ENCODE data around the gene ILDR2. TPM values are rescaled to one million over a fixed set of nuclear protein-coding genes. Genes with fewer than 3 reads are reported as not detected.

Gene ILDR2
- total RNA-seq, 1 experiment from 2014 or later, result 0.42 TPM

GRCh38 chr1:166911624-166912023, 63.7 kb downstream of the ILDR2 start:
- Mint-ChIP-seq H3K4me3 (ENCODE audit: unreplicated experiment) (no peak overlapping the region), H3K36me3 (ENCODE audit: insufficient read depth, unreplicated experiment) (peaks cover 6% of the 10 kb centered on the region), H3K27me3 (ENCODE audit: insufficient read depth, unreplicated experiment) (no peaks in the 10 kb centered on the region), H3K9me3 (ENCODE audit: unreplicated experiment) (no peaks in the 10 kb centered on the region), H3K27ac (ENCODE audit: low read depth, unreplicated experiment) (no peak overlapping the region), H3K4me1 (ENCODE audit: insufficient read depth, unreplicated experiment) (peaks cover 6% of the 10 kb centered on the region)
- BruUV-seq (replicated peaks), result no TSS peak
- no peak for TF ChIP-seq CTCF (IDR thresholded peaks at IDR 0.05; ENCODE audit: unreplicated experiment)
- ChIA-PET POLR2A (interaction anchor here (0.6 to 6.1 kb wide), 4 partner anchors 72 to 890 kb away, joined by 3 to 93 read pairs (median 3); partner anchors contain the start of gene POGK), CTCF (interaction anchor here (0.6 to 32.8 kb wide), 11 partner anchors 11 to 476 kb away, joined by 3 to 1662 read pairs (median 6); partner anchors contain the start of genes ILDR2, POU2F1 and TADA1)
- intact Hi-C loops (cut with micrococcal nuclease), result loop anchor here (2.0 to 10.0 kb wide), 3 partner anchors 213 to 621 kb away; no protein-coding TSS in a partner anchor
- DNase-seq (ENCODE audit: unreplicated experiment), result no peak

- TF ChIP-seq CTCF (IDR thresholded peaks at IDR 0.05; ENCODE audit: unreplicated experiment), result peak; percentile 91
- H3K4me3 Mint-ChIP-seq (ENCODE audit: unreplicated experiment), result no peak overlapping the region
- BruUV-seq (replicated peaks), result no TSS peak
- intact Hi-C loops (cut with micrococcal nuclease), result loop anchor here (1.0 to 10.0 kb wide), 5 partner anchors 149 to 622 kb away; partner anchors contain the start of gene POU2F1
- no peaks in the 10 kb centered on the region for H3K4me1 Mint-ChIP-seq (ENCODE audit: insufficient read depth, unreplicated experiment)
- CTCF ChIA-PET, result interaction anchor here (0.5 to 32.8 kb wide), 101 partner anchors 9 to 1326 kb away, joined by 3 to 1662 read pairs (median 4); partner anchors contain the start of genes GPA33, ILDR2, POGK and POU2F1
- peaks cover 6% of the 10 kb centered on the region for H3K36me3 Mint-ChIP-seq (ENCODE audit: insufficient read depth, unreplicated experiment)
- no peaks in the 10 kb centered on the region for H3K27me3 Mint-ChIP-seq (ENCODE audit: insufficient read depth, unreplicated experiment)
- peak; percentile 98 for DNase-seq (ENCODE audit: unreplicated experiment)
- POLR2A ChIA-PET, result interaction anchor here (0.6 to 6.1 kb wide), 10 partner anchors 8 to 309 kb away, joined by 3 to 93 read pairs (median 6); partner anchors contain the start of genes POU2F1 and TADA1
- H3K9me3 Mint-ChIP-seq (ENCODE audit: unreplicated experiment), result no peaks in the 10 kb centered on the region
- no peak overlapping the region for H3K27ac Mint-ChIP-seq (ENCODE audit: low read depth, unreplicated experiment)
Measured at GRCh38 chr1:166910396-166910994, 64.8 kb downstream of the ILDR2 start.

GRCh38 chr1:166908942-166909341, 66.4 kb downstream of the ILDR2 start:
- Mint-ChIP-seq H3K4me1 (ENCODE audit: insufficient read depth, unreplicated experiment) (no peaks in the 10 kb centered on the region), H3K27me3 (ENCODE audit: insufficient read depth, unreplicated experiment) (no peaks in the 10 kb centered on the region), H3K4me3 (ENCODE audit: unreplicated experiment) (no peak overlapping the region), H3K27ac (ENCODE audit: low read depth, unreplicated experiment) (no peak overlapping the region), H3K36me3 (ENCODE audit: insufficient read depth, unreplicated experiment) (peaks cover 6% of the 10 kb centered on the region), H3K9me3 (ENCODE audit: unreplicated experiment) (no peaks in the 10 kb centered on the region)
- peak; percentile 28 for DNase-seq (ENCODE audit: unreplicated experiment)
- TF ChIP-seq CTCF (IDR thresholded peaks at IDR 0.05; ENCODE audit: unreplicated experiment), result no peak
- BruUV-seq (replicated peaks), result no TSS peak
- CTCF ChIA-PET, result interaction anchor here (0.6 to 32.8 kb wide), 45 partner anchors 8 to 1026 kb away, joined by 3 to 1662 read pairs (median 6); partner anchors contain the start of genes ILDR2, POU2F1 and TADA1
- intact Hi-C loops (cut with micrococcal nuclease), result no loop called here
- POLR2A ChIA-PET, result interaction anchor here (0.6 to 6.1 kb wide), 9 partner anchors 33 to 881 kb away, joined by 3 to 93 read pairs (median 4); partner anchors contain the start of genes ILDR2, POGK, POU2F1 and TADA1

GRCh38 chr1:166907763-166908162, 67.6 kb downstream of the ILDR2 start:
- TF ChIP-seq CTCF (IDR thresholded peaks at IDR 0.05; ENCODE audit: unreplicated experiment), result no peak
- DNase-seq (ENCODE audit: unreplicated experiment), result no peak
- intact Hi-C loops (cut with micrococcal nuclease), result no loop called here
- Mint-ChIP-seq H3K4me1 (ENCODE audit: insufficient read depth, unreplicated experiment) (no peaks in the 10 kb centered on the region), H3K36me3 (ENCODE audit: insufficient read depth, unreplicated experiment) (no peaks in the 10 kb centered on the region), H3K4me3 (ENCODE audit: unreplicated experiment) (no peak overlapping the region), H3K27ac (ENCODE audit: low read depth, unreplicated experiment) (no peak overlapping the region), H3K9me3 (ENCODE audit: unreplicated experiment) (no peaks in the 10 kb centered on the region), H3K27me3 (ENCODE audit: insufficient read depth, unreplicated experiment) (no peaks in the 10 kb centered on the region)
- no TSS peak for BruUV-seq (replicated peaks)
- POLR2A ChIA-PET, result interaction anchor here (0.6 to 6.1 kb wide), 3 partner anchors 11 to 152 kb away, joined by 3 to 93 read pairs (median 4); no protein-coding TSS in a partner anchor
- CTCF ChIA-PET, result interaction anchor here (1.0 to 32.8 kb wide), 4 partner anchors 9 to 151 kb away, joined by 5 to 1662 read pairs (median 6); no protein-coding TSS in a partner anchor

Data from MCF 10A (cell line).